ENCODE measurements around the gene ZNF492.
"Not testable (repeated sequence)": the region's sequence is repeated elsewhere in the genome, so short reads cannot be mapped to it uniquely, and the experiment has no call there.

The ZNF492 gene

GRCh38 chr19:22607653-22608430 is 26.3 kb upstream of the ZNF492 start:
- Mint-ChIP-seq H3K27me3 (peaks cover 3% of the 10 kb centered on the region), H3K4me1 (no peaks in the 10 kb centered on the region), H3K9me3 (peaks cover 10% of the 10 kb centered on the region), H3K27ac (no peak overlapping the region), H3K4me3 (no peak overlapping the region), H3K36me3 (no peaks in the 10 kb centered on the region)
- ATAC-seq (ENCODE audit: low read depth) (no peak), DNase-seq (ENCODE audit: low spot score in 2 of 2) (no peak)

- Mint-ChIP-seq H3K36me3 (no peaks in the 10 kb centered on the region), H3K9me3 (peaks cover 10% of the 10 kb centered on the region), H3K27ac (no peak overlapping the region), H3K27me3 (peaks cover 3% of the 10 kb centered on the region), H3K4me1 (no peaks in the 10 kb centered on the region), H3K4me3 (no peak overlapping the region)
- DNase-seq (ENCODE audit: low spot score in 2 of 2), result no peak
- ATAC-seq (ENCODE audit: low read depth), result no peak
Measured at GRCh38 chr19:22608441-22608840, 25.7 kb upstream of the ZNF492 start.

GRCh38 chr19:22609630-22610029 is 24.5 kb upstream of the ZNF492 start:
- no peak overlapping the region for H3K27ac Mint-ChIP-seq
- no peak overlapping the region for H3K4me3 Mint-ChIP-seq
- DNase-seq (ENCODE audit: low spot score in 2 of 2) (no peak), ATAC-seq (ENCODE audit: low read depth) (no peak)
- H3K36me3 Mint-ChIP-seq, result no peaks in the 10 kb centered on the region
- no peaks in the 10 kb centered on the region for H3K27me3 Mint-ChIP-seq
- H3K4me1 Mint-ChIP-seq, result no peaks in the 10 kb centered on the region
- peaks cover 8% of the 10 kb centered on the region for H3K9me3 Mint-ChIP-seq

GRCh38 chr19:22610121-22610520 is 24.0 kb upstream of the ZNF492 start:
- ATAC-seq (ENCODE audit: low read depth), result no peak
- Mint-ChIP-seq H3K4me3 (no peak overlapping the region), H3K9me3 (peaks cover 8% of the 10 kb centered on the region), H3K4me1 (no peaks in the 10 kb centered on the region), H3K27ac (no peak overlapping the region), H3K27me3 (no peaks in the 10 kb centered on the region), H3K36me3 (no peaks in the 10 kb centered on the region)
- no peak for DNase-seq (ENCODE audit: low spot score in 2 of 2)

GRCh38 chr19:22612316-22612715 is 21.8 kb upstream of the ZNF492 start:
- H3K4me3 Mint-ChIP-seq, result no peak overlapping the region
- H3K36me3 Mint-ChIP-seq, result no peaks in the 10 kb centered on the region
- DNase-seq (ENCODE audit: low spot score in 2 of 2), result no peak
- peaks cover 8% of the 10 kb centered on the region for H3K9me3 Mint-ChIP-seq
- ATAC-seq (ENCODE audit: low read depth), result no peak
- no peak overlapping the region for H3K27ac Mint-ChIP-seq
- no peaks in the 10 kb centered on the region for H3K4me1 Mint-ChIP-seq
- H3K27me3 Mint-ChIP-seq, result no peaks in the 10 kb centered on the region

GRCh38 chr19:22616659-22617058 is 17.5 kb upstream of the ZNF492 start:
- no peaks in the 10 kb centered on the region for H3K4me1 Mint-ChIP-seq
- H3K27ac Mint-ChIP-seq, result no peak overlapping the region
- H3K36me3 Mint-ChIP-seq, result no peaks in the 10 kb centered on the region
- ATAC-seq (ENCODE audit: low read depth) (no peak), DNase-seq (ENCODE audit: low spot score in 2 of 2) (no peak)
- H3K27me3 Mint-ChIP-seq, result no peaks in the 10 kb centered on the region
- no peak overlapping the region for H3K4me3 Mint-ChIP-seq
- peaks cover 2% of the 10 kb centered on the region for H3K9me3 Mint-ChIP-seq

GRCh38 chr19:22617181-22617580 is 16.9 kb upstream of the ZNF492 start:
- H3K9me3 Mint-ChIP-seq; H3K4me1 Mint-ChIP-seq; H3K27ac Mint-ChIP-seq; H3K4me3 Mint-ChIP-seq; H3K27me3 Mint-ChIP-seq; H3K36me3 Mint-ChIP-seq; DNase-seq (ENCODE audit: low spot score in 2 of 2); ATAC-seq (ENCODE audit: low read depth): not testable (repeated sequence)

- Mint-ChIP-seq H3K4me3 (no peak overlapping the region), H3K27ac (no peak overlapping the region), H3K36me3 (no peaks in the 10 kb centered on the region), H3K27me3 (no peaks in the 10 kb centered on the region), H3K9me3 (peaks cover 2% of the 10 kb centered on the region), H3K4me1 (no peaks in the 10 kb centered on the region)
- ATAC-seq (ENCODE audit: low read depth) (no peak), DNase-seq (ENCODE audit: low spot score in 2 of 2) (no peak)
Measured at GRCh38 chr19:22617614-22618320, 16.4 kb upstream of the ZNF492 start.

- H3K36me3 Mint-ChIP-seq, result no peaks in the 10 kb centered on the region
- ATAC-seq (ENCODE audit: low read depth) (no peak), DNase-seq (ENCODE audit: low spot score in 2 of 2) (no peak)
- peaks cover 2% of the 10 kb centered on the region for H3K9me3 Mint-ChIP-seq
- H3K4me1 Mint-ChIP-seq, result no peaks in the 10 kb centered on the region
- no peaks in the 10 kb centered on the region for H3K27me3 Mint-ChIP-seq
- no peak overlapping the region for H3K4me3 Mint-ChIP-seq
- H3K27ac Mint-ChIP-seq, result no peak overlapping the region
Measured at GRCh38 chr19:22619371-22619770, 14.8 kb upstream of the ZNF492 start.

GRCh38 chr19:22619932-22620331 is 14.2 kb upstream of the ZNF492 start:
- DNase-seq (ENCODE audit: low spot score in 2 of 2), result no peak
- Mint-ChIP-seq H3K27ac (no peak overlapping the region), H3K36me3 (no peaks in the 10 kb centered on the region), H3K27me3 (no peaks in the 10 kb centered on the region), H3K4me1 (no peaks in the 10 kb centered on the region), H3K4me3 (no peak overlapping the region), H3K9me3 (peaks cover 2% of the 10 kb centered on the region)
- no peak for ATAC-seq (ENCODE audit: low read depth)

- ATAC-seq (ENCODE audit: low read depth) (no peak), DNase-seq (ENCODE audit: low spot score in 2 of 2) (no peak)
- Mint-ChIP-seq H3K27me3 (no peaks in the 10 kb centered on the region), H3K36me3 (no peaks in the 10 kb centered on the region), H3K4me3 (no peak overlapping the region), H3K9me3 (peaks cover 2% of the 10 kb centered on the region), H3K27ac (no peak overlapping the region), H3K4me1 (no peaks in the 10 kb centered on the region)
Measured at GRCh38 chr19:22620401-22620800, 13.7 kb upstream of the ZNF492 start.

GRCh38 chr19:22620912-22621311 is 13.2 kb upstream of the ZNF492 start:
- Mint-ChIP-seq H3K27ac (no peak overlapping the region), H3K4me3 (no peak overlapping the region), H3K27me3 (no peaks in the 10 kb centered on the region), H3K9me3 (peaks cover 2% of the 10 kb centered on the region), H3K36me3 (no peaks in the 10 kb centered on the region), H3K4me1 (no peaks in the 10 kb centered on the region)
- no peak for DNase-seq (ENCODE audit: low spot score in 2 of 2)
- ATAC-seq (ENCODE audit: low read depth), result no peak

GRCh38 chr19:22622020-22622419 is 12.1 kb upstream of the ZNF492 start:
- DNase-seq (ENCODE audit: low spot score in 2 of 2) (no peak), ATAC-seq (ENCODE audit: low read depth) (no peak)
- Mint-ChIP-seq H3K27ac (no peak overlapping the region), H3K4me1 (no peaks in the 10 kb centered on the region), H3K9me3 (peaks cover 2% of the 10 kb centered on the region), H3K4me3 (no peak overlapping the region), H3K27me3 (no peaks in the 10 kb centered on the region), H3K36me3 (no peaks in the 10 kb centered on the region)

GRCh38 chr19:22622901-22623840 is 11.0 kb upstream of the ZNF492 start:
- Mint-ChIP-seq H3K27me3 (no peaks in the 10 kb centered on the region), H3K36me3 (no peaks in the 10 kb centered on the region), H3K27ac (no peak overlapping the region), H3K9me3 (peaks cover 2% of the 10 kb centered on the region), H3K4me3 (no peak overlapping the region), H3K4me1 (no peaks in the 10 kb centered on the region)
- ATAC-seq (ENCODE audit: low read depth) (no peak), DNase-seq (ENCODE audit: low spot score in 2 of 2) (no peak)

Data from memory B cell (primary cell).